ENCODE measurements around the gene AHCYL1.

GRCh38 chr1:109986054-109986444 is 1.5 kb downstream of the AHCYL1 start:
- TF ChIP-seq GATA3 (IDR thresholded peaks at IDR 0.05; ENCODE audit: low read depth, low read length) (no peak), GATA2 (IDR thresholded peaks at IDR 0.05; ENCODE audit: low read depth, low read length) (no peak)
